ENCODE data around the gene APEH.
A peak's percentile ranks its signal among the peaks of the same experiment; 100 is the strongest.

Gene APEH

DNA sequence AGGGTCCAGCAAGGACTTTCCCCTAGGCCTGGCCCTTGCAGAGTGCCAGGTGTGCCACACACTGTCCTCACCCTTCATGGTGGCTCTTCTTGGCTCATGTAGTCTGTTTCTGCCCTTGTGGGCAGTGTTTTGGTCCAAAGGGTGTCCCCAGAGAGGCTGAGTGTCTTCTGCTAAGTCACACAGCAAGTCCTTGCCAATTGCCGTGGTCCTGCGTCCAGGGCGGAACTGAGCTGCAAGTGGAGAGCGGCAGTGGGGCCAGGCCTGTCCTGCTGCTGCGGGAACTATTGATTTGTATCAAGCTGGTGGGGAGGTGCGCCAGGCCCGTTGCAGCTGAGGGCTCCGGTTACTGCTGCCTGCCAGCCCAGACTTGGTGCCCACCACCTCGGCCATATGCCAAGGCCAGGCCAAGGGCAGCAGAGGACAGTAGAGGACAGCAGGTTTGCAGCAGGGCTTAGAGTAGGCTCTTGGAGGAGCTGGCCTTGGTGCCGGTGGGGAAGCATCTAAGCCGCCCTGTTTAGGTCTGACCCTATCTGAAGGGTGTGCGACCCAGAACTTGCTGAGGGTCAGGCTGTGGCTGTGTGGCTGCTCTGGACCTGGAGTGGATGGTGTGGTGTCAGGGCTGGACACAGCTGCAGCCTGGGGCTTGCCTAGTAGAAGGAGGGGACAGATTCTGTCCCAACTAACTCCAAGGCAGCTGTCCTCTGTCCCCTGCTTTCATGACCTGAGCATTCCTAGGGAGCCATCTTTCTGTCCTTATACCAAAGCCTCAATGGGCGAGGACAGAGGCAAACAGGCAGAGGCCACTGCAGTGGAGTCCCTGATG, 40.8 kb downstream of the APEH start:
- DNase-seq (ENCODE audit: low read depth): no peak

DNA sequence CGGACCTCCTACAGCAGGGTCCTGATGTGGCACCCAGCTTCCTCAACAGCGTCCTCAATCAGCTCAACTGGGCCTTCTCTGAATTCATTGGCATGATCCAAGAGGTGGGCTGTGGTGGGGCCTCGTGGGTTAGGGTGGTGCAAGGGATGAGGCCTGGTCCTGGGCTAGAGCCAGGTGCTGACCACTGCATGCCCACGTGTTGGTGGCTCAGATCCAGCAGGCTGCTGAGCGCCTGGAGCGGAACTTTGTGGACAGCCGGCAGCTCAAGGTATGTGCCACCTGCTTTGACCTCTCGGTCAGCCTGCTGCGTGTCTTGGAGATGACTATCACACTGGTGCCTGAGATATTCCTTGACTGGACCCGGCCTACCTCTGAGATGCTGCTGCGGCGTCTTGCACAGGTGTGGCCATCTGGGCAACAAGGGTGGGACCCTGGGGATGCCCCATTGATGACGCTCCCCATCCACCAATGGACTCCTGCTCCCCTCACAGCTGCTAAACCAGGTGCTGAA, 41.5 kb downstream of the APEH start:
- no peak for DNase-seq (ENCODE audit: low read depth)

DNA sequence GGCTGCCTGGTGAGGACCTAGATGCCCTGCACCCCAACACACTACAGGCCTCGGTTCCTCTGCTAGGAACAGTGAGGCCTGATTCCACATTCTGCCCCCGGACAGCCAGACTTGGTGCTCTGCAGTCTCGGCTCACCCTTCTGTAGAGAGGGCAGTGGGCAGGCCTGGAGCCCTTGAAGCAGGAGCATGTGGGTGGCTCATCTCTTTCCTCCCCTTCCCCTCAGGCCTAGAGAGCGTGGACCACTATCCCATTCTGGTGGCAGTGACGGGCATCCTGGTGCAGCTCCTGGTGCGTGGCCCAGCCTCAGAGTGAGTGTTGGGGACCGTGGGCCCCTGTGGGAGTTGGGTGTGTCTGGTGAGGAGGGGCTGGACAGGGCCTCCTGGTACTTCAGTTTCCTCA, 42.0 kb downstream of the APEH start:
- DNase-seq (ENCODE audit: low read depth): no peak

DNA sequence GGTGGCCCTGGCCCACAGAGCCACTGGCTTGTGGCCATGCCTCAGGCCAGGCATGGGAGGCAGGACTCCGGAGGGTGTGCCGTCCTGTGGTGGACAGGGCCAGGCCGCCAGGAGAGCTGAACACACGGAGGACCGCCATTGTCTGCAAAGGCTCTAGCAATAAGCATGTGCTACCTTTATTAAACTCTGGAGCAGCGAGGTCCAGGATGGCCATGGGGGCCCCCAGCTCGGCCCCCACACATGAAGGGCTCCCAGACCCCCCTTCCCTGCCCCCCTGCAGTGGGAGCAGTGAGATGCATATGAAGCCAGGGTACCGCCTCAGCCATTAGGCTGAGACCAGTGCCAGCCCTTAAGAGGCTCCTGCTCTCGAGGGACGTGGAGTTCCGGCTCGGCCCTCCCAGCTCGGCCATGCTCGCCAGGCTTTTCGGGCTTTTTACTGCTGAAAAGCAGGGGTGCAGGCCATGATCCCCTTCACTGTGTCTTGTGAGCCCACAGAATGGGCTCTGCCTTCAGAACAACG, 42.6 kb downstream of the APEH start:
- DNase-seq (ENCODE audit: low read depth): no peak

DNA sequence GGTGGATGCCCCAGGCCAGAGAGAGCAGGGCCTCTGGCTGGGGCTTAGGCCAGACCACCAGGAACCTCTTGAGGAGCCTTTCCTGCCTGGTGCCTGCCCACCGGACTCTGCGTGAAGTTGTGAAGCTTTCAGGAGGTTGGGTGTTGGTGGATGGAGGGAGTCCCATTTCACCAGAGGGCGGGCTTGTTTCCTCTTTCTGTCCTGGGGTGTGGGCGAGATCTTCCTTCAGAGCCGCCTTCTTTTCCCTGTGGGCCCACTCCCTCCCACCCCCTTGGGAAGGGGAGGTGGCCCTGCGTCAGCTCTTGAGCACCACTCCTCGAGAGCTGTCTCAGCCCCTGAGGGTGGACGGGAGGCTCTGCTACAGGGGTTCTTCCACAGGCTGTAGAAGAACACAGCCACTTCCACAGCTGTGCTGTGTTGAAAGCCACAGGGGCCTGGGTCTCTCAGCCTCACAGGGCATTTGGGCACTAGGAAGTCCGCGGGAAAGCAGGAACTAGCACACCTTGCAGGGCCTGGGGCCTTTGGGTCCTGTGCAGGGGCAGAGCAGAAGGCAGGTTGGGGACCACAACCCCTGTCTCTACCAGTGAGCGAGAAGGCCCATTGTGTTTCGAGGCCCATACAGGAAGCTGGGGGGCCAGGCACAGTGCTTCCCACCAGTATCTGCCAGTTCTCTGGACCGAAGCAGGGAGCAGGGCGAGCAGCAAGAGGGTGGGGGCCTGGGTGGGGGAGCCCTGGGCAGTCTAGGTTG, 43.2 kb downstream of the APEH start:
- no peak for DNase-seq (ENCODE audit: low read depth)

DNA sequence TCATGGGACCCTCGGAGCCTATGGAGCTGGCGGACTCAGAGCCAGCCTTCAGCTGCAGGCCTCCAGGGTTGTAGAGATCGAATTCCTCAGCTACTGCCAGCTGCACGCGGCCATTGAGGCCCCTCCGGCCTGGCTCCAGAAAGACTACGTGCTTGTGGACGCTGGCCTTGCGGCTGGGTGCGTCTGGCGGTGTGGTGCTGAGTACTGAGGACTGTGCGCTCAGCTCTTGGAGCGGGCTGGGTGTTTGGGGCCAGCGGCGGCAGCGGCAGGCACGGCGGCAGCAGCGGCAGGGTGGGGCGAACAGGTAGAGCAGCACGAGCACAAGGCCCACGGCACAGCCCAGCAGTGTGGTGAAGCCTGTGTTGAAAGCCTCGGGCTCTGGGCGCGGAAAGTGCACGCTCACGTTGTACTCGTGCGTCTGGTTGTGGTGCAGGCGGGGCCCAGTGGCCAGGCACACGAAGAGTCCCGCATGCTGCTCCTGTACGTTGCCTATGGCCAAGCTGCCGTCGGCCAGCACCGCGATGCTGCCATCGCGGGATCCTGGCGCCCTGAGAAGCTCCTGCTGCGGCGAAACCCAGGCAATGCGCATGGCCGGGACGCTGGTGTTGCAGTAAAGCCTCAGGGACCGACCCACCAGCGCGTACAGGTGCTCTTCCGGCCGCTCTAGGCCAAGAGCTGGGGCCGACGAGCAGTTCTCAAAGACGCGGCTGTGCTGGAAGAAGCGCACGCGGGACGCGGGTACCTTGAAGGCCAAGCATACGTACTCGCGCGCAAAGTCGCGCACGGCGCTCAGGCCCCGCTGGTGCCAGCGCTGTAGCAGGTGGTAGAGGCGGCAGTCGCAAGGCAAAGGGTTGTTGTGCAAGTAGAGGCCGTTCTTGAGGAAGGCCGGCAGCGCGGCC, 44.1 kb downstream of the APEH start:
- no peak for DNase-seq (ENCODE audit: low read depth)

DNA sequence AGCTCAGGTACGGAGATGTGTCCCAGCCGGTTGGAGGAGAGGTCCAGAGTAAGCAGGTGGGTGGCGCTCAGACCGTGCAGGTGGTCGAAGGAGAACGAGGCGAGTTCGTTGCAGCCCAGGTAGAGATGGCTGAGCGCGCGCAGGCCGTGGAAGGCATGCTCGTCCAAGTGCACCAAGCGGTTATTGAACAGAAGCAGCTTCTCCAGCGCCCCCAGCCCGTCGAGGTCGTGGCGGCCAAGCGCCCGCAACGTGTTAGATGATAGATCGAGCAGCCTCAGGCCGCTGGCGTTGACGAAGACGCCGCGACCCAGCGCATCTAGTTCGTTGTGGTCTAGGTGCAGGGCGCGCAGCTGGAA, 44.7 kb downstream of the APEH start:
- DNase-seq (ENCODE audit: low read depth): no peak

DNA sequence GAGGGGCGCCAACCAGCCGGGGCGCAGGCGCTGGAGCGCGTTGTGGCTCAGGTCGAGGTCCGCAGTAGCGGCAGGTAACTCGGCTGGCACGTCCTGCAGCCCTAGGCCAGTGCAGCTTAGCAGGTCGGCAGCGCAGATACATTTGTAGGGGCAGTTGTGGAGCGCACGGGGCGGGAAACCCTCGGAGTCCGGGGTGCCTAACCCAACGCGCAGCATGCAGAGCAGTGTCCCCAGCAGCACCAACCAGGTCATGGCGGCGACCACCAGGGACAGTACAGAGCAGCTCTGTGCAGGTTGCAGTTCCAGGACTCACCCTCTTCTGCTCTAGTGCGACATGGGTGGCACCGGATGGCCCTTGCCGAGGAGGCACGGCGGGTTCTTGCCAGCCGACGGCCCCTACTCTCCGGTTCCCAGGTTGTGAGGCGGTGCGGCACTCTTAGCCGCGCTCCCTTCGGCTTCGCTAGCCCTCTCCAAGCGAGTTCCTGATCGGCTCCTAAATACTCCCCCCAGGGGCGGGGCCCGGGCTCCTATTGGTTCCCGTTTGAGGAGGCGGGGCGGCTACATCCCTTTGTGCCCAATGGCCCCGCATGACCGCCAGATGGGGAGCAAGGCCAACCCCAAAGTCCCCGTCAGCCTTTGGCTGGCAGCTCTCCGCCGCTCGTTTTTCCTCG, 45.2 kb downstream of the APEH start, which contains the start of gene AMIGO3:
Gene AMIGO3 (minus strand): TSS at position 471 of the 671 bp plus-strand sequence. CDS start 219 bp downstream, at position 252.
- DNase-seq (ENCODE audit: low read depth): no peak

DNA sequence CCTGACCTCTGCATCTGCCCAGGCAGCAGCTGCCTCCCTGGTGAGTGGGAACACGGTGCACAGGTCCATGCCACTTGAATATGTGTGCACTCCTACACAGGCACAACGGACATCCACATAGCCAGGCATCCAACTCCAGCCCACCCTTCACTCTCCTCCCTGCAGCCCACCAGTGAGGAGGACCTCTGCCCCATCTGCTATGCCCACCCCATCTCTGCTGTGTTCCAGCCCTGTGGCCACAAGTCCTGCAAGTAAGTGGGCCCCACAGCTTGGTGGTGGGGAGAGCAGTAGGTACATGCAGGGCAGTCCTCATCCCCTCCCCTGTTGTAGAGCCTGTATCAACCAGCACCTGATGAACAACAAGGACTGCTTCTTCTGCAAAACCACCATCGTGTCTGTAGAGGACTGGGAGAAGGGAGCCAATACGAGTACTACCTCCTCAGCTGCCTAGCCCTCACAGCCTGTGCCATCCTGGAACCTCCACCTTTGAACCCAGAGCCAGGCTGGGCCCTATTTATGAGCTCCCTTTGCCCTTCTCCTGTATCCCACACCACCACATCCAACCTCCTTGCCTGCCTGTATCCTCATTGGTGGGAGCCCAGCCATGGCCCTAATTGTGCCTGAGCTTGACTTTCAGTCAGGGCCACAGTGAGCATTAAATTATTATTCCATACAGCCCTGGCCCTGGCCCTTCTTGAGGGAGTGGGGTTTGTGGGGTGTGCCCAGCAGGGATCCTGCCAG, 46.9 kb downstream of the APEH start:
- DNase-seq (ENCODE audit: low read depth): no peak

DNA sequence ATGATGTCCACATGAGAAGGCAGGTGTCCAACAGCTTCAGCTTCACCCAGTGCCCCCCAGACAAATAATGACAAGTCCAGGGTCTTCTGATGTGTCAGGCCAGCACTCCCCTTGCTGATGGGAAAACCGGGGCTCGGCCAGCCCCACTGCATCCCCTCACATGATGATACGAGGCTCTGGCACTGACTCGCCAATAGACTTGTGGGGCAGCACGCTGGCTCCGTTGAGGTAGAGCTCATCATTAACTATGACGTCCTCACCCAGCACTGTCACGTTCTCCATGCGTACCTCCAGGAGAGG, 47.4 kb downstream of the APEH start:
- DNase-seq (ENCODE audit: low read depth): no peak

DNA sequence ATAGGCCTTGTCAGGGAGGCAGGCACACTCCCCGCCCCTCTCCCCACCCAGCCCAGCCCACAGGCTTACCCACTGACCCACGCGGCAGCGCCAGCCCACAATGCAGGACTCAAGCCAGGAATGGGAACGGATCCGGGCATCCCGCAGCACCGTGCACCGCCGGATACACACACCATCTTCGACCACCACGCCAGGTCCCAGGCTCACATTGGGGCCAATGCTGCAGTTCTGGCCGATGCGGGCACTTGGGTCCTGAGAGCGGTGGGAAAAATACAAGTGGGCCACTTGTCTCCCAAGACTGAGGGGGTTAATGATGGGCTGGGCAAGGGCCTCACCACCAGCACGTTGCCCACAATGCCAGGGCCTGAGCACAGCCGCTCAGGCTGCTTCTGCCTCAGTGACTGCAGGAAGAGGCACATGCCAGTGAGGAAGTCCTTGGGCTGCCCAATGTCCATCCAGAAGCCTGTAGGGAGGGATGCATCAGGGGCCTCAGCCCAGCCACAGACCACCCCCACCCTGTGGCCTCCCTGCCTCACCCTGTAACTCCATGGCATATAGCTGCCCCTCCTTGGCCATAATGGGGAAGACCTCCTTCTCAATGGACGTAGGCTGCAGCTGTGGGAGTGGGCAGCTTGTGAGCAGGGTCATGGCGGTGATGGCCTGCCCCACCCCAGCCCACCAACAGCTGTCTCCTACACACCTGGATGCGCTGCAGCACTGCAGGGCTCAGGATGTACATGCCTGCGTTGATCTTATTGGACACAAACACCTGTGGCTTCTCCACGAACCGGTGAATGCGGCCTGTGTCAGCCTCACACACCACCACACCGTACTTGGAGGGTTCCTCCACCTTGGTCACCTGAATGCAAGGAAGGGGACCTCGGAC, 48.0 kb downstream of the APEH start:
- DNase-seq (ENCODE audit: low read depth): no peak

DNA sequence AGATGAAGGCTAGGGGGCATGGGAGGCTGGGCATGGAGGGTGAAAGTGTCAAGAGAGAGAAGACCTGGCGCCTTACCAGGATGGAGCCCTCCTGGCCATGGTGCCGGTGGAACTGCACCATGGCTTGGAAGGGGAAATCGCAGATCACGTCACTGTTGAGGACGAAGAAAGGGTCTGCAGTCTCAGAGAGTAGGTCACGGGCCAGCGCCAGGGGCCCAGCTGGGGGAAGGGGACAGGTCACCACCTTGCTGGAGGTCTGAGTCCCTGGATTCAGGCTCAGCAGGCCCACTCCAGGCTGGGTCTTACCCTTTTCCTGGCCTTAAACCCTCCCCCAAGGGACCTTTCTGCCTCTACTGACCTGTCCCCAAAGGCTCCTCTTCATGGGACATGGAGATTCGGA, 48.7 kb downstream of the APEH start:
- no peak for DNase-seq (ENCODE audit: low read depth)

DNA sequence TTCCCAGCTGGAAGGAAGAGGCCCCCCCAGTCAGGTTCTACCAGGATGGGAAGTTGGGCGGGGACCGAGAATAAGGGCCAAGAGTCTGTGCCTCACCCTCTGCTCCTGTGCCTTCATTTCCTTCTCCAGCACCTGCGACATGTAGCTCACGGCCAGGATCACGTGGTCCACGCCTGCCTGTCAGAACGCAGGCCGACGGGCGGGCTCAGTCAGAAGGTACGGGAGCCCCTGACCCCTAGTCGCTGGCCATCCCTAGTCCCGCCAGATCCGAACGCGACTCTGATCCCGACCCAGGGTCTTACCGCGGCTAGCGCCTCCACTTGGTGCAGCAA, 49.1 kb downstream of the APEH start:
- no peak for DNase-seq (ENCODE audit: low read depth)

DNA sequence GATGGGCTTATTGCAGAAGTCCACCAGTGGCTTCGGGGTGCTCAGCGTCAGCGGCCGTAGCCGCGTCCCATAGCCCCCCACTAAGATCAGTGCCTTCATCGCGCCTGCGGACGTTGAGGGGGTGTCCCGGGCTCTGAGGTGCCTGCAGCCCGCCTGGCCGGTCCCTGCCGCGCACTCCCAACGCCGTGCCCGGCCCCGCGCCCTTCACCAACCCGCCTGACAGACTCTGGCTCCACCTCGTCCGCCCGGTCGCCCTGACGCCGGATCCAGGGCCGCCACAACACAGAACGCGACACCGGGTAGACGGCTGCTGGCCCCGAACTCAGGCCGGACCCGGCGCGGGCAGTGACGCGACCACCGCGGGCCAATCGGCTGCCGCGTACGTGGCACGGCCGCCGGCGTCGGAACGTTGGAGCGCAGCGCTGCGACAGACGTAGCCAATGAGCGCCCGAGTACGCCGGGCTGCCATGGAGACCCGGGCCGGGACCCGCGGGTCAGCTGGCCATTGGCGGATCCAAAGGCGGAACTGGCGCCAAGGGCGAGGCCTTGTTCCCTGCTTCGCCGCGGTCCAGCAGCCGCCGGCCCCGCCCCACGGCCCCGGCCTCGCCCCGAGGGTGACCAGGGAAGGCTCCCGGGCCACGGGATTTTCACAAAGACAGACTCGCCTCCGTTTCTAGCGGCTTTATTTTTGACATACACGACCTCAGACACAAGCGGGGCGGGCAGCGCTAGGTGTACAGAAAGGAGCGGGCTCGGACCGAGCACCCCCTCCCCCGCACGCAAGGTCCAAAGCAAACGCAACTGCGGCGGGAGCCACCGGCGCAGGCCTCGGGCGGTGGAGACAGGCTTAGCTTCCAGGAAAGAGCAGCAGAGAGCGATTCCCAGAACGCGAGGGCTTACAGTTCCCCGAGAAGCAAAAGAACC, 49.7 kb downstream of the APEH start, which contains the start of gene GMPPB:
Gene GMPPB (minus strand): TSS at position 324 of the 924 bp plus-strand sequence. CDS start 225 bp downstream, at position 99.
- peak; percentile 87 for DNase-seq (ENCODE audit: low read depth)

DNA sequence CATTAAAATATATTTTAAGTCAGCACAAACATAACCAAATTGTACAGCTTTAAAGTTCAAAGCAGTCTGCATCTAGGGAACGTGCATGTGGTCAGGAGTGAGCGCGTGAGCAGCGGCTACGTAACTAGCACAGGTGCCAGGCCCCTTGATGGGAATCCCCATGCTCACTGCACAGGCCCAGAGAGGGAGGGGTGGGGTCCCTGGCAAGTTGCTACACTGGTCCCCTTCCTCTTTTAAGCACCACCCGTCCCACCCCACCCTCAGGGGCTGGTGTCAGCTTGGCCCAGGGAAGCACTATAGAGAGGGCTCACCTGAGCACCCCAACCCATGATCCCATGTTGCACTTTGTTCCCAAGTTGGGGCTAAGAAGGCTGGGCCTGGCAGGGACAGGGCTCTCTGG, 50.4 kb downstream of the APEH start:
- no peak for DNase-seq (ENCODE audit: low read depth)

DNA sequence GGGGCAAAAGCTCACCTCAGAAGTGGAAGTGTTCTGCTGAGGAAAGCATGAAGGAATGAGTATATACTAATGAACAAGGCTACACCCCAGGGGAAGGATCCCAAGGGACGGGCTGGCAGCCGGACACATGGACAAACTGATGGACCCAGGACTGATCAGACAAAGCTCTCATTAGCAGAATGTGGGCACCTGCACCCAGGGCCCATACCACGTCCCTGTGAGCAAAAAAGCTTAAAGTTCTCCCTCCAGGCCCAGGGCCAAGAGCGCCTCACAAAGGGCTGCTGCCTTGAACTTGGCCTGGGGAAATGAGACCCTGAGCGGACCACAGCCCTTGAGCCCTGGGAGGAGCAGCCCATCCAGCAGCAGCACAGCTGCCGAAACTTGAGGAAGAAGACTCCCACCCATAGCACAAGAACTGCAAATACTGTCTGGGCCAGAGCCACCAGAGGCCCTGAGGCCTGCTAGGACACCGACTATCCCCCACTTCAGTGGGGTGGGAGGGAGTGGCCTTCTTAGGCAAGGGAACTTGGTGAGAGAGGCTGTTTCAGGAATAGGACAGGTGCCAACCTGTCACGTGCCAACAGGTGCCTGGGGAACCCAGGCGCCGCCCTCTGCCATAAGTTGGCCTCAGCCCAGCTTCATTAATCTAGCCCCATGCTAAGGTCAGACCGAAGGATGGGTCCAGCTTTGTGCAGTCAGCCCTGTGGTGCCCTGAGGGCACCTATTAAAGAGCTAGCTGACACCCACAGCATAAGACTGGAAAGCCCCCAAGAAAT, 51.9 kb downstream of the APEH start:
- no peak for DNase-seq (ENCODE audit: low read depth)

DNA sequence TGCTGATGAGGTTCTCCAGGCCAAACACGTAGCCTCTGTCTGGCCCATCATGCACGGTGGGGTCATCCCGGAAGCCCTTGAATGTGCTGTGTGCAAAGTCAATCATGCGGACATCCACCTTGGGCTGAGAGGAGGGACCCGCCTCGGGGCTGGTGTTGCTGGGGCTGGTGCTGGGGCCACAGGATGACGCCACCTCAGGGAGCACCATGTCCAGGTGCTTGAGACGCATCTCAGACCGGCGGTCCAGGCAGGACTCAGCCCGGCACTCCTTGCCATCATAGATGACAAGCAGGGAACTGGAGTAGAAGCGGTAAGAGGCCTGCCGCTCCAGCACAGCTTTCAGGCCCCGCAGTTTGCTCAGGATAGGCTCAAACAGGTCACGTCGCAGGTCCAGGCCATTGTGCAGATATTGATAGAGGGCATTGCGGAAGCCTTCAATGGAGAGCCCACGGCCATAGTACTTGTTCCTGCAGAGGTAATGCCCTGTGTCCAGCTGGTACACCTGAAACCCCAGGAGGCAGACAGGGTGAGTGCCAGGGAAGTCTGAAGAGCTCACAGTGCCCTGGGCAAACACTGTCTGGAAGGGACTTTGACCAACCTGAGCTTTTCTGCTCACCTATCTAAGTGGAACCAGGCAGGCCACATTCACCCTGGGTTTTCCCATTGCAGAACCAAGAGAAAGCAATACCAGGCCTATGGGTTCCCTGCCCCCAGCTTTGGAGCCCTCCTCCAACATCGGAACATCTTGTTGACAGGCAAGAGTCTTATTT, 53.2 kb downstream of the APEH start:
- DNase-seq (ENCODE audit: low read depth): no peak

Data from CMK (cell line).